ENCODE measurements around the gene VAV3. TPM values are rescaled to one million over a fixed set of nuclear protein-coding genes. Genes with fewer than 3 reads are reported as not detected.

The VAV3 gene
- total RNA-seq, 2 donors from 2014 or later, result 6.9 to 7.7 TPM

GRCh38 chr1:107824946-107825345 lies 140.0 kb downstream of the VAV3 start:
- no peak for ATAC-seq (ENCODE audit: insufficient number of reproducible peaks, low FRiP score, low read depth)
- peaks cover 7% of the 10 kb centered on the region for H3K9me3 ChIP-seq
- DNase-seq (ENCODE audit: low spot score), result no peak
- H3K4me3 ChIP-seq, result no peak overlapping the region
- no peaks in the 10 kb centered on the region for H3K27me3 ChIP-seq (replicated peaks; ENCODE audit: insufficient read depth)
- H3K27ac ChIP-seq, result no peak overlapping the region
- H3K36me3 ChIP-seq, result no peaks in the 10 kb centered on the region
- H3K4me1 ChIP-seq (ENCODE audit: control insufficient read depth in 1 of 2, low read depth in 2 of 2), result peaks cover 0 to 2% of the 10 kb centered on the region in 2 donors
- TF ChIP-seq, protein P1, sequence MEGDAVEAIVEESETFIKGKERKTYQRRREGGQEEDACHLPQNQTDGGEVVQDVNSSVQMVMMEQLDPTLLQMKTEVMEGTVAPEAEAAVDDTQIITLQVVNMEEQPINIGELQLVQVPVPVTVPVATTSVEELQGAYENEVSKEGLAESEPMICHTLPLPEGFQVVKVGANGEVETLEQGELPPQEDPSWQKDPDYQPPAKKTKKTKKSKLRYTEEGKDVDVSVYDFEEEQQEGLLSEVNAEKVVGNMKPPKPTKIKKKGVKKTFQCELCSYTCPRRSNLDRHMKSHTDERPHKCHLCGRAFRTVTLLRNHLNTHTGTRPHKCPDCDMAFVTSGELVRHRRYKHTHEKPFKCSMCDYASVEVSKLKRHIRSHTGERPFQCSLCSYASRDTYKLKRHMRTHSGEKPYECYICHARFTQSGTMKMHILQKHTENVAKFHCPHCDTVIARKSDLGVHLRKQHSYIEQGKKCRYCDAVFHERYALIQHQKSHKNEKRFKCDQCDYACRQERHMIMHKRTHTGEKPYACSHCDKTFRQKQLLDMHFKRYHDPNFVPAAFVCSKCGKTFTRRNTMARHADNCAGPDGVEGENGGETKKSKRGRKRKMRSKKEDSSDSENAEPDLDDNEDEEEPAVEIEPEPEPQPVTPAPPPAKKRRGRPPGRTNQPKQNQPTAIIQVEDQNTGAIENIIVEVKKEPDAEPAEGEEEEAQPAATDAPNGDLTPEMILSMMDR (IDR thresholded peaks at IDR 0.05), result no peak

DNA sequence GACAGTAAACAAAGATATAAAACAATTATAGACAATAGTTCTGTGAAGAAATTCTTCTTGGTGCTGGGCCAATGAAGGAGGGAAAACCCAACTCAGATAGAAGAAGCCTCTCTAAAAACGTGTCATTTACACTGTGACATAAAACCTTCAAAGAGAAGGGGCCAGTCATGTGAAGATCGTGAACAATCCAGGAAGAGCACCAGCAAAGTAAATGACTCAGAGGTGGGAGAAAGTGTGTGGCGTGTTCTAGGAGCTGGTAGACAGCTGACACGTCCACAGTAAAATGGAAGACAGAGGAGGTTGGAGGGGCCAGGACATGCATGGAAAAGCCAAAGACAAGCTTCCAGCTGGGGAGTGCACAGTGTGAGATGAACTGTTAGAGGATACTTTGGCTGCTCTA lies 143.6 kb downstream of the VAV3 start:
- Histone ChIP-seq H3K4me1 (ENCODE audit: control insufficient read depth in 1 of 2, low read depth in 2 of 2) (no peaks in the 10 kb centered on the region), H3K36me3 (no peaks in the 10 kb centered on the region), H3K9me3 (peaks cover 7% of the 10 kb centered on the region), H3K27ac (no peak overlapping the region), H3K4me3 (no peak overlapping the region), H3K27me3 (replicated peaks; ENCODE audit: insufficient read depth) (no peaks in the 10 kb centered on the region)
- no peak for ATAC-seq (ENCODE audit: insufficient number of reproducible peaks, low FRiP score, low read depth)
- TF ChIP-seq, protein P1 (IDR thresholded peaks at IDR 0.05), result no peak
- no peak for DNase-seq (ENCODE audit: low spot score)

DNA sequence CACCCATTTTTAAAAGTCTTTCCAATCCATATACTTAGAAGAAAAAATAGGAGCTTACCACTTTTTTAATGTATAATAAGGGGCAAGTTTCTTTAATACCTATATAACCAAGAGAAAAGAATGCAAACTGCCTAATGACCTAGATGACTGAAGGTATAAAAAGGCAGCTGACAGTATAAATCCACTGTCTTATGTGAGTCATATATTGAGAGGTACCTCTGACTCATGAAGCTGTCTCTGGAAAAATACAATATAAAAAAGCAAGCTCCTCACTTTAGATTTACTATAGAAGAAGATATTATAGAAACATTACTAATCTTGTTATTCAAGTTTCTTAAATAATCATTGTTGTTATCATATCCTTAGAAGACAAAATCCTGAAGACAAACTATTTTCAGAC lies 144.2 kb downstream of the VAV3 start:
- Histone ChIP-seq H3K36me3 (no peaks in the 10 kb centered on the region), H3K9me3 (peaks cover 7% of the 10 kb centered on the region), H3K27me3 (replicated peaks; ENCODE audit: insufficient read depth) (no peaks in the 10 kb centered on the region), H3K4me1 (ENCODE audit: control insufficient read depth in 1 of 2, low read depth in 2 of 2) (no peaks in the 10 kb centered on the region), H3K27ac (no peak overlapping the region), H3K4me3 (no peak overlapping the region)
- DNase-seq (ENCODE audit: low spot score) (no peak), ATAC-seq (ENCODE audit: insufficient number of reproducible peaks, low FRiP score, low read depth) (no peak)
- TF ChIP-seq, protein P1 (IDR thresholded peaks at IDR 0.05), result no peak

- H3K27me3 ChIP-seq (replicated peaks; ENCODE audit: insufficient read depth), result no peaks in the 10 kb centered on the region
- no peaks in the 10 kb centered on the region for H3K4me1 ChIP-seq (ENCODE audit: control insufficient read depth in 1 of 2, low read depth in 2 of 2)
- H3K4me3 ChIP-seq, result no peak overlapping the region
- H3K27ac ChIP-seq, result no peak overlapping the region
- TF ChIP-seq, protein P1 (IDR thresholded peaks at IDR 0.05), result no peak
- ATAC-seq (ENCODE audit: insufficient number of reproducible peaks, low FRiP score, low read depth), result no peak
- no peaks in the 10 kb centered on the region for H3K36me3 ChIP-seq
- H3K9me3 ChIP-seq, result no peaks in the 10 kb centered on the region
- DNase-seq (ENCODE audit: low spot score), result no peak
These were observed 147.0 kb downstream of the VAV3 start for GRCh38 chr1:107817935-107818334.

DNA sequence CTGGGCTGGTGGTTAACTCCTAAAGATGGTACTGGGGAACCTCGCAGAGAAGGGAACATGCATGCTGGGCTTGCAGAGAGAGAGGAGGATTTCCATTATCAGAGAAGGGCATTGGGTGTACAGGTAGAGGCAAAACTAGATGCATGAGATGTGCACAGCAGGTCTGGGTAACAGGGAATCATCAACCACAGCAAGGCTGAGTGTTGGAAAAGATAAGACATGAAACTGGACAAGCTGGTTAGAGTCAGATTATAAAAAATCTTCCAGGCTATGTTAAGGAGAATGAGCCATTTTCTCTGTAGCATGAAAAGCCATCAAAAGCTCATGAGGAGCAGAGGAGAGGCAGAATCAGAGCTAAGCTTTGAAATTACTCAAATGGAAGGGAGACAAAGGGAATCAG lies 147.8 kb downstream of the VAV3 start:
- no peaks in the 10 kb centered on the region for H3K36me3 ChIP-seq
- H3K27ac ChIP-seq, result no peak overlapping the region
- no peak overlapping the region for H3K4me3 ChIP-seq
- TF ChIP-seq, protein P1 (IDR thresholded peaks at IDR 0.05), result no peak
- DNase-seq (ENCODE audit: low spot score), result no peak
- H3K9me3 ChIP-seq, result no peaks in the 10 kb centered on the region
- ATAC-seq (ENCODE audit: insufficient number of reproducible peaks, low FRiP score, low read depth), result no peak
- H3K27me3 ChIP-seq (replicated peaks; ENCODE audit: insufficient read depth), result no peaks in the 10 kb centered on the region
- H3K4me1 ChIP-seq (ENCODE audit: control insufficient read depth in 1 of 2, low read depth in 2 of 2), result no peaks in the 10 kb centered on the region
